LHCN-M2 (cell line): ENCODE data around the gene CDH1. TPM values are rescaled to one million over a fixed set of nuclear protein-coding genes. Genes with fewer than 3 reads are reported as not detected.
"Not testable (repeated sequence)": the region's sequence is repeated elsewhere in the genome, so short reads cannot be mapped to it uniquely, and the experiment has no call there.

Experiments
- DNase-seq: peaks from one replicate; pipeline ENCODE4 v3.0.0-alpha.2; 2012; ENCODE audit warnings: low read depth
- total RNA-seq: library from RNA; depleted of rRNA; stranded (reverse); fragments of >200 nt; gene quantifications from 2 replicates; pipeline ENCODE4 v1.2.3, GENCODE V29; 2014

Gene CDH1
- total RNA-seq, 1 experiment from 2014 or later = not detected

DNA sequence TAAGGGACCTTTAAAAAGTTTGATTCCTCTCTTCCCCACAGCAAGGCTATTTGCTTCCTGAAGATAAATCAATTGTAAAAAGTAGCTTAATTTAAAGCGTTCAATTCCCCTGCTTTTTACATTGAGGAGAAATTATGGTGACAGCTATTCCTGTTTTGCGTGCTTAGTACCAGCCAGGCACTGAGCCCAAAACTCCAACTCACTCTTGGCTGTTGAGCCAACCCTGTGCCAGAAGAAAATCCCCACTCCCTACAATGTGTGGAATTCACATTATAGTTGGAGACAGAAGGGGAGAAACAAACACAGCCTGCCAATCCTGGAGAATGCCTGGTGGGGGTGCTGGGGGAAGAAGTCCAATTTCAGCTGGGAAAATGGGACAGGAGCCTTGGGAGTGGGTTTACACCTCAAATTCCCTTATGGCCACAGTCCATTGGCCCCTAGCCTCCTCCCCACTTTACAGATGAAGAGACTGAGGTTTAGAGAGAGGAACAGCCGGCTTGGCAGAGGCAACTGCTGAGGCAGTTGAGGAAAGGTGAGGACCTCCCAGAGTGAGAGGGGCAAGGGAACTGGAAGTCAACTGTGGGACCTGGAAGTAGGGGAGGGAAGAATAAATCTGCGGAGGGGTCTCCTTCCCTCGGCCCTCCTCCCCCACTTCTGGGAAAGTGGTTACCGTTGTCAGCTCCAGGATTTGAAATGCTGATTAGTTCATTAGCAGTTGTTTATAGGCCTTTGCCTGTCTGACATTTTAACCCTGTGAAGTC lies 26.1 kb downstream of the CDH1 start:
- no peak for DNase-seq

DNA sequence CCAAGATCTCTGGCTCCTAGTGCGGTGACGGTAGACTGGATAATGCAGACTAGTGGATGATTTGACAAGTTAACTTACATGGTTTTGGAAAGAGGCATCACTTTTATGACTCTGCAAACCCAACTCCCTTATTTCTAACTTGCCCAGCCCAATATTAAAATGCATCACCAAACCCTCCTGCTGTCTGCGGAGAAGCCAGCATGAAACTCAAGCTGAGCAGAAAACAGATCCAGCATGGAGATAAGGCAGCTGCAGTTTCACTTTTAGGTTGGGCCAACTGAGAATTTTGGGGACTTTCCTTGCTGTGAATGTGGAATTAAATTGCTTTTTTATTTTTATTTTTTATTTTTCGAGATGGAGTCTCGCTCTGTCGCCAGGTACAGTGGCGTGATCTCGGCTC lies 27.8 kb downstream of the CDH1 start:
- DNase-seq = no peak

DNA sequence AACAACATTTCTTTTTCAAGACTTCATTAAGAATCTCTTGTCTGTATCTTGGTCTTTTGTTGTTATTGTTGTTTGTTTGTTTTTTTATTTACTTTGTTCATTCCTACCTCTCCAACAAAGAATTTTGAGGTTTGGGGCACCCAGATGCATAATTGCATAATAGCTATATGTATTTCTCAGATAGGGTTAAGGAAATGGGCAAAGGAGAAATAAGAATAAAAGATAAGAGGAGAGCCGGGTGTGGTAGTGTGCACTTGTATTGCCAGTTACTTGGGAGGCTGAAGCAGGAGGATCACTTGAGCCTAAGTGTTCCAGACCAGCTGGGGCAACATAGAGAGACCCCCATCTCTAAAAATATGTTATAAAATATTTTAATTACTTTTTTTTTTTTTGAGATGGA lies 30.5 kb downstream of the CDH1 start:
- DNase-seq = no peak

DNA sequence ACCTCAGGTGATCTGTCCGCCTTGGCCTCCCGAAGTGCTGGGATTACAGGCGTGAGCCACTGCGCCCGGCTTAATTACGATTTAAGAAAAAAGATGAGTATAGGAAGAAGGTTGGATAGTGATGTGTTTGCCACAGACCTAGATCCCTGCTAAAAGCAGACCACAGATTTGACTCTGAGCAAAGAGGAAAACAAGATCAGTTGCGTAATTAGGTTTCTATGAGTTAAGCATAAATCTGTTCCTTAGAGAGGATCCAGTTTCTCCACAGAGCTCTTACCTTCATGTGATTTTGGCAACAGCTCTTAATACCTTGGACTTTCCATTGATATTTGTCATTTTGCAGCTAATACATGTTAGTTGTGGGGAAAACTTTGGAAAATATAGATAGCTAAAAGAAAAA lies 31.1 kb downstream of the CDH1 start:
- DNase-seq = no peak

DNA sequence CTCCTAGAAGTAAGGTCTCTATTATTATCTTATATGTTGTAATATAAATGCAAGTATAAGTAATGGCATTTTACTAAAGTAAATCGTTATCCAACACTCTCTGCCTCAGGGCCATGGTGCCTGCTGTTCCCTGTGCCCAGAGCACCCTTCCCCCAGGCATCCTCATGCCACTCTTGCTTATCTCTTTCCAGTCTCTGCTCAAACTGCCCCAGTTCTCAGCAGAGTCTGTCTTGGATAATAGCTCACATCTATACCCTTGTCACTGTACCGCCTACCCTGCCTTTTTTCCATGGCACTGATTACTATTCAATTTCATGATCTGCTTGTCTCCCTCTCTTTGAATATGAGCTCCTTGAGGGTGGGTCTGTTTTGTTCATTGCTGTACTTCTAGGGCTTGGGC lies 31.7 kb downstream of the CDH1 start:
- no peak for DNase-seq

DNA sequence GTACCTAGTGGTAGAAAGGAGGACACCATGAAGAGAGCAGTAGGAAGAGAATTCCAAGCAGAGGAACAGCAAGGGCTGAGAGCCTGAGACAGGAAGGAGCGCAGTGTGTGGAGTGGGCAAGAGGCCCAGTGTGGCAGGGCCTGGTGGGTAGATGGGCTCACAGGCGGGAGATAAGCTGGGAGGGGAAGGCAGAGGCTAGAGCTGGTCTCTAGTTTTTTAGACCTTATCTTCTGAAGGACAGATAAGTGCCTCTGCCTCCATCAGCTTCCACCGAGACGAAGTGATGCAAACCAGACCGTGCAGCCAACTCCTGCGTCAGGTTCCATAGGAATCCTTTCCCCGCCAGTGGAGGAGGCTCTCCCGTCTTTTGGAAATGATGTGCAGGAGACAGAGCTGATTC lies 33.6 kb downstream of the CDH1 start:
- DNase-seq = no peak

DNA sequence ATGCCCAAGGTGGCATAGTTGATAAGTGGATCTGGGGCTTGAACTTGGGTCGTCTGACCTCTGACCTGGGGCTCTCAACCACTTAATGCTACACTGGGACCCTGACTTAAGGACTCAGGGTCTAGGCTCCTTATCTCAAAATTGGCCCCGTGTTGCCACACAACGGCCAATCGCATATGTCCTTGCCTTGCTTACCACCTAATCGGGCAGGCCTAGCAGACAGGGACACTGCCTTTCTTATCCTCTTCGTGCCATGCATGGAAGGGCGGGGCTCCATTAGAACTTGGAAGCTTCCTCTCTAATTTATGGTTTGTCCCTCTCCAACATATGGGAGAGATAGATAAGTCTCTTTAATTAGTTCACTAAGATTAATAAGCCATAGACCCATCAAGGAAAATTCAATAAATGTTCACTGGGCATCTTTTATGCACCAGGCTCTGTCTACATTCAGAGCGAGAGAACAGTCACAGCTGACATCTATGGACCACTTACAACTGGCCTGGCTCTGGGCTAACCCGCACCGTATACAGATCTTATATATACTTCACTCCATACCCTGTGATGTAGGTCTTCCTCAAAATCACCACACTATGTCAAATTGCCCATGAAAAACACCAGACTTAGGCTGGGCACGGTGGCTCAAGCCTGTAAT lies 35.1 kb downstream of the CDH1 start:
- DNase-seq = no peak

DNA sequence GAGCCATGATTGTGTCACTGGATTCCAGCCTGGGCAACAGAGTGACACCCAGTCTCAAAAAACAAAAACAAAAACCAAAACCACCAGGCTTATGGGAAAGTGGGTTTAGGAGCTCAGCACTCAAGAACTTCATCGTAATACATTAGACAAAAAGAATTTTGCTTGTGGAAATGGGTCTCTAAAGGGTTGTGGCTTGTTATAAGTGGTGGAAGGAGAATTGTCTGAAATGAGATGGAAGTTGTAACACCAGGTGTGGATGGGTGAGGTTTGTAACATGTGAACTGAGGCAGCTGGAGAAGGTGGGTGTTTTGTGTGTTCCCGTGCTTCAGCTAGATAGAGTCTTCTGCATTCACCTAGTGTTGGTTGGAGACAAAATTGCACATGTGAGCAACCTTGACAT lies 35.8 kb downstream of the CDH1 start:
- no peak for DNase-seq

DNA sequence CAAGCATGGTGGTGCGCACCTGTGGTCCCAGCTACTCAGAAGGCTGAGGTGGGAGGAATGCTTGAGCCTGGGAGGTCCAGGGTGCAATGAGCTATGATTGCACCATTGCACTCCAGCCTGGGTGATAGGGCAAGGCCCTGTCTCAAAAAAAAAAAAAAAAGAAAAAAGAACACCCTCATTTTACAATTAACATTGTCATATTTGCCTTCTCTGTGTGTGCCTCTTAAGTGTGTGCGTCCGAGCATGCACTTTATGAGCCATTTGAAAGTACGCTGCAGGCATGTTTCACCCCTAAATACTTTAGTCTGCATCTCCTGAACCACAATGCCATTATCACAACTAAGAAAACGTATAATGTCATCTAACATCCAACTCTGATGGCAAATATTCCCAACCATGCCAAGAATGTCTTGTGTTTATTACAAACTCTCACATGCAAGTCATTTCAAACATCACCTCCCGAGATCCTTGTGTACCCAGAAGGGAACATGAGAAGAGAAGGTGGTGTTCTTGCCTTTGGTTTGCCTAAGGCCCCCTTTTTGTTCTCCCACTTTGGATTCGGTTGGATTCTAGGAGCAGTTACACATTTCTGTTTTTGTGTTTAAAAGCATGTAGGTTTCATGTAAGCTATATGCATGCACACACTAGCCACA lies 38.0 kb downstream of the CDH1 start:
- no peak for DNase-seq

DNA sequence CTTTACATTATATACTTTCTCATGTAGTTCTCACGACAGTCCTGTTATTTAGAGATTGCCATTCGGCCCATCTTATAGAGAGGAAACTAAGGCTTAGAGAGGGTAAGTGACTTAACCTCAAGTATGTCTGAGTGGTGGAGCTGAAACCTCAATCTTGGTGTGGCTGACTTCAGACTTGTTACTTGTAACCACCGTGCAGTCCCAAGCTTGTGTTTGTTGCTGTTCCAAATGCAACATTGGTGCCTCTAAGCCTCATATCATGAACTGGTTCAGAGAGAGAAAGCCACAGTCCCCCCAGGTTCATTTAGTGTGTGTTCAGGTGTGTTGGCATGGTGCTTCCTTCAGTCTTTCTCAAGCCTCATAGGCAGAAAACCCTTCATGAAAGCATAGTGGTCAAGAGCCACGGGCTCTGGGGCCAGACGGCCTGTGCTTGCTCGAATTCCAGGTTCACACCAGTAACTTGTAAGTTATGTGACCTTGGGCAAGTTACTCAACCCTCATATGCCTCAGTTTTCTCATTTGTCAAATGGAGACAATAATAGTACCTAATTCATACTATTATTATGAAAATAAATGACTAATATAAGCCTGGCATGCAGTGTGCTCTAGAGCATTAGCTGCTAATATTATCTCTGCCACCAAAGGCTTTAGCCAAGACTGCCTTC lies 39.9 kb downstream of the CDH1 start:
- DNase-seq = no peak

DNA sequence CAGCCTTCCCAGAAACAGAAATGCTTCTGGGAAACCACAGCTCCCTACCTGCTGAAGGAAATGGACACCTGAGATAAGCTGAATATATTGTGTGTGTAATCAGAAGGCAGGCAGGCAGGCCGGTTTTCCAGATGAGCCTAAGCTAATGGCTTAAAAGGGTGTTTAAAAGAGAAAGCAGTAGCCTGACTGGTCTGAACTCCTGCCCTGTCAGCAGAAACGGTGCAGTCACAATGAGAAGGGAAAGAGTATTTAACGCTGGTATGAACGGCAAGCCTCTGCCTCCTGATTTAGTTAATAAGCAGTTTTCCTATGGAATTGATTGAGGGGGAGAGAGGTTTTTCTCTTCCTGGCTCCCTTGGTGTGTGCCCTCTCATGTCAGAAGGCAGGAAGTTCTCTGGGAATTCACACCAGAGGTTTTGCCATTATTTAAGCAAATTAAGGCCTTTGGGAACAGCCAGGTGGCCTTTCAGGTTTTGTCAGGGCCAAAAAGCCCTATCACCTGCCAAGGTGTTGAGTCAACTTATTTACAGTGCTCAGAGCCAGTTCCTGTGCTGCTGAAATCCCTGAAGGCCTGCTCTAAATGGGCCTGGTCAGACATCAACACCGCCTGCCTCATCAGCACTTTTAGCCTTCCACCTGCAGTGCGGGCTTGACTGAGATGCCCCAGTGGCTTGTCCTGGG lies 41.6 kb downstream of the CDH1 start:
- DNase-seq = no peak

DNA sequence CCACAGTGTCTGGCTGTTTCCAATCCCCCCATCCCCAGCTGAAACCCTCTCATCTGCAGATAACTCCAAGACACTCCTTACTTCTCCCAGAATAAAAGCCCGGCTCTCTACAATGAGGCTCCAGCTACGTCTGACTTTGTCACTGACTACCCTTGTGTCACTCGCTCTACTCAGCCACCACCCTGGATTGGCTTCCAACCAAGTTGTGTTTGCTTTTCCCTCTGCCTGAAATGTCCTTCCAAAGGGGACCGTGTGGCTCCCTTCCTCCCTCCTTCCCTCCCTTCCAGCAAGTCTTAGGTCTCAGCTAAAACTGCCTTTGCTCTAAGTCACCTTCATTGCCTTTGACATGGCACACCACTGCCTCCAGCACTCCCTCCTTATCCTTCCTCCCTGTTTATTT lies 42.8 kb downstream of the CDH1 start:
- DNase-seq = no peak

DNA sequence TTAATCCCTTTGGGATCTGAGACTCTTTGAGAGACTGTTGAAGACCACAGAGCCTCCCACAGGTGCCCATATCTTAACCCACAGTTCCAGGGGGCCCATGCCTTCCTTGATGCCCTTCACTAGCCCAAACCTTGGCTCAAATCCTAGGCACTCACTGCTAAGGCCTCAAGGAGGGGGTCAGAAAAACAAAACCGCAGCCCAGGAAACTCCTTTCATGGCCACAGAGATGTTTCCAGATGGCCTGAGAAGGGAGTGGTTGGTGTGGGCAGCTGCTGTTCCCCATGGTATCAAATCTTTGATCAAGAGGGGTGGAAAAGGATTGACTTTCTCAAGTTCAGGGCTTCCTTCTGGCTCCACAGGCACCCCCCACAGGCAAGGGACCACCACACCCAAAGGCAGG lies 44.7 kb downstream of the CDH1 start:
- no peak for DNase-seq

DNA sequence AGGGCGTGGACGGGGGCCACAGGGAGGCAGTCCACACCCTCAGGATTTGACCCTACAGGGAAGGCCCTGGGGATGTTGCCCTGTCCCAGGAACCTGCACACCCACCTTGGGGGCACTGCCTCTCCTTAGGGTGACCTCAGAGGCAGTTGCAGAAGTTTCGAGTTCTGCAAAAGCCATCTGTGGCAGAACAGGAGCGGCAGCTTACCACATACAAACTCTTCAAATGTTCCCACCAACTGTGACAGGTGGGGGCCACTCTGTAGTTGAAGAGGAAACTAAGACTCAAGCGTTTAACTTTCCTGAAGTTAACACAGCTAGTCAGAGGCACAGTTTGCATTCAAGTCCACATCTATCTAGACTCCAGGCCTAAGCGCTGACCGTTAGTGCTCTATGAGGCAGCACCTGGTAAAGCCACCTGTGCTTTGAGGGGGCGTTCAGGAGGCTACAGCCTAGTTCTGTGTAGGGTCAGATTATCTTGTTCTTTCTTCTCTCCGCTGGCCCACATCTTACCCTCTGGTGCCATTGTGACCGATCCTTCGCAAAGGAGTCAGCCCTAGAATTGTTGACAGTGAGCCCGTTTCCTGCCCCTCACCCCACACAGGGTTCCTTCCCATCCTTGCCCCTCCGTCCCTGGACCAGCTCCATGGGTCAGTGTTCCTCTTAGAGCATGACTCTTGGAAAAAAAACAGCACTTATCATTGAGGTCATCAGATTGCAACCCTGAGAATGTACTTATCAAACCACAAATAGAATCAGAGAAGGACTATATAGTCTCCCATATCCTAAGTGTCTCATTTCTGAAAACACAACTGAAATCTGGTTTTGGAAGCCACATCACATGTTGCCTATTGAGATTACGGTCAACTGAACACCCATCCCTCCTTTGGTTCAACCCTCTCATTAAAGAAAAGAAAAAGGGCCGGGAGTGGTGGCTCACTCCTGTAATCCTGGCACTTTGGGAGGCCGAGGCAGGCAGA lies 45.4 kb downstream of the CDH1 start:
- DNase-seq = no peak

DNA sequence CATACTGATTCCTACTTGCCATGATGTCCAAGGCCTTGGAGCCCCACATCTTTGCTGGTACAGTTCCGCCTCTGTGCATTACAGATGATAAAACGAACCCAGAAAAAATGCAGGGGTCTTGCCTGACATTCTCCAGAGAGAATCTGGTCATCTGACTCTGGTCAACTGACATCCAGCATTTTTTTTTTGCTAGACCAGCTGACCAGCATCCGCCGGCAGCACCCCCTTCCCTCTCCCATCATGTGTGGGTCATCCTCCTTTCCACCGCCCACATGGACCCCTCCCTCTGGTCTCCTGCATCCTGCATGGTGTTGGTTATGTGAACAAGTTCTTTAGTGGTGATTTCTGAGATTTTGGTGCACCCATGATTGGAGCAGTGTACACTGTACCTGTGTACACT lies 47.1 kb downstream of the CDH1 start:
- no peak for DNase-seq

DNA sequence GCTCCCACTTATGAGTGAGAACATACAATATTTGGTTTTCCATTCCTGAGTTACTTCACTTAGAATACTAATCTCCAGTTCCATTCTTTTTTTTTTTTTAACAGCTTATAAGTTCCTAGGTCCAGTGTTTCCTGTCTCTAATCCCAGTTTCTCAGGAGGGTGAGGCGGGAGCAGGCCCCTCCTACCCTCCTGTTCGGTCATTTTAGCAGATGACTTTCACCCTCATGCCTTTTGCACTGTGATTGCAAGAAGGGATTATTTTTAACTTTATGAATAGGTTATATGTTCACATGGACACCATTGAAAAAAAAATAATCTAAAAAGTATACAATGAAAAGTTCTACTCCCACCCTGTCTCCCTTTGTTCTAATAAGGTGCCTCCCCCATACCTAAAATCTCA lies 47.6 kb downstream of the CDH1 start:
- DNase-seq = no peak

DNA sequence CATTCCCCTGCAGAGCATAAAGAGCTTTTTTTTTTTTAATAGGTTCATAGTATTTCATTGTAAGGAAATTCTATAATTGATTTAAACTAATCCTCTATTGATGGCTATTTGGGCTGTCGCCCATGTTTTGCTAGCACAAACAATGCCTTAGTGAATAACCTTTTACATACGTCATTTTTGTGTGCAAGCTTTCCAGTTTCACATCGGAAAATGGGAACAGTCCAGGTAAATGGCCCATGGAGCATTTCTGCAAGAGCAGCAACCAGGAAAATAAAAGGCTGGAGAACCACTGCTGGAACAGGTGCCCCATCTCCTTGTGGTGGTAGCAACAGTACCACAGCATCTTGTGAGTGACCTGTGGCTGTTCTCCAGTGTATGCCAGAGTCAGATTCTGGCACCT lies 48.6 kb downstream of the CDH1 start:
- no peak for DNase-seq

DNA sequence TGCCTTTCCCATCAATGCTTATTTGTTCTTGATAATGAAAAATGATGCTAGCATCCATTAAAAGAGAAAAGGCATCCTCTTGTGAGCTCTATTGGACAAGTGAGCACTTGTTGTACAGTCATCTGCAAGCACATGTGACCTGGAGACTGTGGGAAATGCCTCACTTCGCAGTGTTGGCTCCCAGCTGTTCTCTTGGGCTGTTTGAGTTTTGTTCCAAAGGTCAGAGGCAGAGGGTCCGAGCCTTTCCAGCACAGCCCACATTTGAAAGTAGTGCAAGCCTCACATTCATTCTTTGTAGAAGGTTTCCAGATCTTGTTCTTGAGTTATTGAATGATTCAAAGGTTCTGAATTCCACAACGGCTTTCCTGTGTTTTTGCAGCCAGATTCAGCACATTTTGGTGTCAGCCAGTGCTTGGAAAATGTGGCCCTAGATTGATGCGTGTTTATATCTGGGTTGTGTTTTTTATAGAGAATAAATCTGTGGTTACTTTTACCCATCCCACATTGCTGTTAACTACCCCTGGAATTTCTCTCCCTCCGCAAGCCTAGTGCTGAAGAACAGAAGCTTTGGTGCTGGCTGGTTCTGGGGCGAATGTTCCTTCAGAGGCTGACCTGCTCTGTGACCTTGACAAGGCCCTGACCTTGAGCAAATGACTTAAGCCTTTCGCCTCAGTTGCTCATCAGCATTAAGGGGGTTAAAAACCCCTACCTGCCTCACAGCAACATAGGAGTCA lies 49.8 kb downstream of the CDH1 start:
- peak; percentile 75 for DNase-seq

DNA sequence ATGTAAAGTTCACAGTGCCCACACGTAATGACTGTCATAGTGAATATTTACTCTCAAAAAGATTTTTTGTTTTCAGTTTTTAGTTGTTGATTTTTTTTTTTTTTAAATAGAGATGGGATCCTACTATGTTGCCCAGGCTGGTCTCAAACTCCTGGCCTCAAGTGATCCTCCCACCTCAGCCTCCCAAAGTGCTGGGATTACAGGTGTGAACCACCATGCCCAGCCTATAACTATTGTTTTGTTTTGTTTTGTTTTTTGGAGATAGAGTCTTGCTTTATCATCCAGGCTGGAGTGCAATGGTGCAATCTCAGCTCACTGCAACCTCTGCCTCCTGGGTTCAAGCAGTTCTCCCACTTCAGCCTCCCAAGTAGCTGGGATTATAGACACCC lies 50.3 kb downstream of the CDH1 start:
- not testable (repeated sequence) for DNase-seq
